ENCODE results near the gene SLC16A4. TPM values are rescaled to one million over a fixed set of nuclear protein-coding genes. Genes with fewer than 3 reads are reported as not detected.

The SLC16A4 gene
- total and polyA plus RNA-seq, 9 donors: 6.5 to 11.6 (median 8.8) TPM

- WGBS (ENCODE audit: insufficient coverage): no CpG with 5 or more reads among the region's 1 CpG
- H3K27ac ChIP-seq (ENCODE audit: low read length): no peak overlapping the region
- H3K36me3 ChIP-seq (ENCODE audit: control insufficient read depth, insufficient read depth, low read length): peaks cover 13% of the 10 kb centered on the region
- H3K4me3 ChIP-seq (ENCODE audit: low read length): no peak overlapping the region
- peaks cover 20% of the 10 kb centered on the region for H3K4me1 ChIP-seq (ENCODE audit: control insufficient read depth, insufficient read depth, low read length)
- no peaks in the 10 kb centered on the region for H3K27me3 ChIP-seq (ENCODE audit: control insufficient read depth, insufficient read depth, low read length)
- H3K9me3 ChIP-seq (replicated peaks; ENCODE audit: control insufficient read depth, low read depth, low read length): no peaks in the 10 kb centered on the region
- DNase-seq: peak; percentile 15
These were observed 54.4 kb downstream of the SLC16A4 start for GRCh38 chr1:110336300-110337039.

GRCh38 chr1:110335265-110335664, 55.6 kb downstream of the SLC16A4 start:
- Histone ChIP-seq H3K27ac (ENCODE audit: low read length) (no peak overlapping the region), H3K36me3 (ENCODE audit: control insufficient read depth, insufficient read depth, low read length) (peaks cover under 1% of the 10 kb centered on the region), H3K4me1 (ENCODE audit: control insufficient read depth, insufficient read depth, low read length) (peaks cover 8% of the 10 kb centered on the region), H3K4me3 (ENCODE audit: low read length) (no peak overlapping the region), H3K27me3 (ENCODE audit: control insufficient read depth, insufficient read depth, low read length) (no peaks in the 10 kb centered on the region), H3K9me3 (replicated peaks; ENCODE audit: control insufficient read depth, low read depth, low read length) (no peaks in the 10 kb centered on the region)
- WGBS (ENCODE audit: insufficient coverage): 82% methylated on average over 1 of the region's 1 CpG
- DNase-seq: no peak

GRCh38 chr1:110328700-110329099, 62.1 kb downstream of the SLC16A4 start:
- no peaks in the 10 kb centered on the region for H3K9me3 ChIP-seq (replicated peaks; ENCODE audit: control insufficient read depth, low read depth, low read length)
- WGBS (ENCODE audit: insufficient coverage): 90% methylated on average over 2 of the region's 3 CpGs
- DNase-seq: no peak
- no peak overlapping the region for H3K27ac ChIP-seq (ENCODE audit: low read length)
- H3K36me3 ChIP-seq (ENCODE audit: control insufficient read depth, insufficient read depth, low read length): no peaks in the 10 kb centered on the region
- H3K4me1 ChIP-seq (ENCODE audit: control insufficient read depth, insufficient read depth, low read length): no peaks in the 10 kb centered on the region
- no peak overlapping the region for H3K4me3 ChIP-seq (ENCODE audit: low read length)
- H3K27me3 ChIP-seq (ENCODE audit: control insufficient read depth, insufficient read depth, low read length): no peaks in the 10 kb centered on the region

GRCh38 chr1:110328274-110328673, 62.6 kb downstream of the SLC16A4 start:
- no peak for DNase-seq
- Histone ChIP-seq H3K36me3 (ENCODE audit: control insufficient read depth, insufficient read depth, low read length) (no peaks in the 10 kb centered on the region), H3K9me3 (replicated peaks; ENCODE audit: control insufficient read depth, low read depth, low read length) (no peaks in the 10 kb centered on the region), H3K27ac (ENCODE audit: low read length) (no peak overlapping the region), H3K4me3 (ENCODE audit: low read length) (no peak overlapping the region), H3K27me3 (ENCODE audit: control insufficient read depth, insufficient read depth, low read length) (no peaks in the 10 kb centered on the region), H3K4me1 (ENCODE audit: control insufficient read depth, insufficient read depth, low read length) (no peaks in the 10 kb centered on the region)

- Histone ChIP-seq H3K36me3 (ENCODE audit: control insufficient read depth, insufficient read depth, low read length) (no peaks in the 10 kb centered on the region), H3K9me3 (replicated peaks; ENCODE audit: control insufficient read depth, low read depth, low read length) (no peaks in the 10 kb centered on the region), H3K4me1 (ENCODE audit: control insufficient read depth, insufficient read depth, low read length) (no peaks in the 10 kb centered on the region), H3K27me3 (ENCODE audit: control insufficient read depth, insufficient read depth, low read length) (no peaks in the 10 kb centered on the region), H3K27ac (ENCODE audit: low read length) (no peak overlapping the region), H3K4me3 (ENCODE audit: low read length) (no peak overlapping the region)
- DNase-seq: no peak
- no CpG with 5 or more reads among the region's 1 CpG for WGBS (ENCODE audit: insufficient coverage)
These were observed 64.0 kb downstream of the SLC16A4 start for GRCh38 chr1:110326826-110327225.

GRCh38 chr1:110324667-110325066, 66.2 kb downstream of the SLC16A4 start:
- no peaks in the 10 kb centered on the region for H3K27me3 ChIP-seq (ENCODE audit: control insufficient read depth, insufficient read depth, low read length)
- H3K9me3 ChIP-seq (replicated peaks; ENCODE audit: control insufficient read depth, low read depth, low read length): no peaks in the 10 kb centered on the region
- no CpG with 5 or more reads among the region's 1 CpG for WGBS (ENCODE audit: insufficient coverage)
- H3K36me3 ChIP-seq (ENCODE audit: control insufficient read depth, insufficient read depth, low read length): no peaks in the 10 kb centered on the region
- no peaks in the 10 kb centered on the region for H3K4me1 ChIP-seq (ENCODE audit: control insufficient read depth, insufficient read depth, low read length)
- no peak overlapping the region for H3K27ac ChIP-seq (ENCODE audit: low read length)
- DNase-seq: no peak
- no peak overlapping the region for H3K4me3 ChIP-seq (ENCODE audit: low read length)

GRCh38 chr1:110321846-110322245, 69.0 kb downstream of the SLC16A4 start:
- Histone ChIP-seq H3K9me3 (replicated peaks; ENCODE audit: control insufficient read depth, low read depth, low read length) (no peaks in the 10 kb centered on the region), H3K4me1 (ENCODE audit: control insufficient read depth, insufficient read depth, low read length) (no peaks in the 10 kb centered on the region), H3K36me3 (ENCODE audit: control insufficient read depth, insufficient read depth, low read length) (no peaks in the 10 kb centered on the region), H3K4me3 (ENCODE audit: low read length) (no peak overlapping the region), H3K27me3 (ENCODE audit: control insufficient read depth, insufficient read depth, low read length) (no peaks in the 10 kb centered on the region), H3K27ac (ENCODE audit: low read length) (no peak overlapping the region)
- no CpG with 5 or more reads among the region's 4 CpGs for WGBS (ENCODE audit: insufficient coverage)
- no peak for DNase-seq

GRCh38 chr1:110321045-110321444, 69.8 kb downstream of the SLC16A4 start:
- no peak for DNase-seq
- no peak overlapping the region for H3K4me3 ChIP-seq (ENCODE audit: low read length)

GRCh38 chr1:110320168-110320518, 70.7 kb downstream of the SLC16A4 start:
- no peaks in the 10 kb centered on the region for H3K4me1 ChIP-seq (ENCODE audit: control insufficient read depth, insufficient read depth, low read length)
- H3K27ac ChIP-seq (ENCODE audit: low read length): no peak overlapping the region
- DNase-seq: no peak
- no peak overlapping the region for H3K4me3 ChIP-seq (ENCODE audit: low read length)
- 80% methylated on average over 1 of the region's 1 CpG for WGBS (ENCODE audit: insufficient coverage)
- H3K27me3 ChIP-seq (ENCODE audit: control insufficient read depth, insufficient read depth, low read length): no peaks in the 10 kb centered on the region
- no peaks in the 10 kb centered on the region for H3K36me3 ChIP-seq (ENCODE audit: control insufficient read depth, insufficient read depth, low read length)
- no peaks in the 10 kb centered on the region for H3K9me3 ChIP-seq (replicated peaks; ENCODE audit: control insufficient read depth, low read depth, low read length)

More at GRCh38 chr1:110321045-110321444, 69.8 kb downstream of the SLC16A4 start:
- Histone ChIP-seq H3K9me3 (replicated peaks; ENCODE audit: control insufficient read depth, low read depth, low read length) (no peaks in the 10 kb centered on the region), H3K27ac (ENCODE audit: low read length) (no peak overlapping the region), H3K27me3 (ENCODE audit: control insufficient read depth, insufficient read depth, low read length) (no peaks in the 10 kb centered on the region), H3K36me3 (ENCODE audit: control insufficient read depth, insufficient read depth, low read length) (no peaks in the 10 kb centered on the region), H3K4me1 (ENCODE audit: control insufficient read depth, insufficient read depth, low read length) (no peaks in the 10 kb centered on the region)
- no CpG with 5 or more reads among the region's 2 CpGs for WGBS (ENCODE audit: insufficient coverage)

GRCh38 chr1:110319332-110320167, 71.3 kb downstream of the SLC16A4 start:
- Histone ChIP-seq H3K4me1 (ENCODE audit: control insufficient read depth, insufficient read depth, low read length) (no peaks in the 10 kb centered on the region), H3K27ac (ENCODE audit: low read length) (no peak overlapping the region), H3K9me3 (replicated peaks; ENCODE audit: control insufficient read depth, low read depth, low read length) (no peaks in the 10 kb centered on the region), H3K4me3 (ENCODE audit: low read length) (no peak overlapping the region), H3K27me3 (ENCODE audit: control insufficient read depth, insufficient read depth, low read length) (no peaks in the 10 kb centered on the region), H3K36me3 (ENCODE audit: control insufficient read depth, insufficient read depth, low read length) (no peaks in the 10 kb centered on the region)
- no peak for DNase-seq
- WGBS (ENCODE audit: insufficient coverage): no CpG with 5 or more reads among the region's 4 CpGs
